Smooth muscle cell of the brain vasculature (primary cell): ENCODE results near the gene KRTAP5-5.
"Not testable (repeated sequence)": the region's sequence is repeated elsewhere in the genome, so short reads cannot be mapped to it uniquely, and the experiment has no call there.

ENCODE experiments used
- DNase-seq: peaks from one replicate; pipeline ENCODE4 v3.0.0-alpha.2; 2012; ENCODE audit warnings: low read depth, low spot score

KRTAP5-5 gene, protein sequence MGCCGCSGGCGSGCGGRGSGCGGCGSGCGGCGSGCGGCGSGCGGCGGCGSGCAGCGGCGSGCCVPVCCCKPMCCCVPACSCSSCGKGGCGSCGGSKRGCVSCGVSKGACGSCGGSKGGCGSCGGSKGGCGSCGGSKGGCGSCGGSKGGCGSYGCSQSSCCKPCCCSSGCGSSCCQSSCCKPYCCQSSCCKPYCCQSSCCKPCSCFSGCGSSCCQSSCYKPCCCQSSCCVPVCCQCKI

GRCh38 chr11:1629326-1630185 is at the start of gene KRTAP5-5:
TSS of gene KRTAP5-5 (plus strand) at chr11:1629775. CDS start at chr11:1629841, 66 bp downstream.
- DNase-seq = no peak

GRCh38 chr11:1581976-1582375 is 47.6 kb upstream of the KRTAP5-5 start:
- DNase-seq = no peak

GRCh38 chr11:1582909-1583308 is 46.7 kb upstream of the KRTAP5-5 start:
- not testable (repeated sequence) for DNase-seq

DNA sequence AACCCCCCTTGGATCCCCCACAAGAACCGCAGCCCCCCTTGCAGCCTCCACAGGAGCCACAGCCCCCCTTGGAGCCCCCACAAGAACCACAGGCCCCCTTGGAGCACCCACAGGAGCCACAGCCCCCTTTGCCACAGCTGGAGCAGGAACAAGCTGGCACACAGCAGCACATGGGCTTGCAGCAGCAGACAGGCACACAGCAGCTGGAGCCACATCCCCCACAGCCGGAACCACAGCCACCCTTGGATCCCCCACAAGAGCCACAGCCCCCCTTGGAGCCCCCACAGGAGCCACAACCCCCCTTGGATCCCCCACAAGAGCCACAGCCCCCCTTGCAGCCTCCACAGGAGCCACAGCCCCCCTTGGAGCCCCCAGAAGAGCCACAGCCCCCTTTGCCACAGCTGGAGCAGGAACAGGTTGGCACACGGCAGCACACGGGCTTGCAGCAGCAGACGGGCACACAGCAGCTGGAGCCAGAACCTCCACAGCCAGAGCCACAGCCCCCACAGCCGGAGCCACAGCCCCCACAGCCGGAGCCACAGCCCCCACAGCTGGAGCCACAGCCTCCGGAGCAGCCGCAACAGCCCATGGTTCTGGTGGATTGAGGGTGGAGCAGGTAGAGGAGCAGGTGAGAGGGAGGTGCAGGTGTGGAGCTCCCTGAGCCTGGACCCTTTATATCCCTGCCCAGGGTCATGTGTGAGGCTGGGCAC is 44.8 kb upstream of the KRTAP5-5 start, which contains the start of gene KRTAP5-1:
Gene KRTAP5-1, minus strand, starts transcription at position 623 of the 710 bp plus-strand sequence. Its CDS starts 34 bp downstream, at position 589.
- not testable (repeated sequence) for DNase-seq

GRCh38 chr11:1586699-1587098 is 42.9 kb upstream of the KRTAP5-5 start:
- no peak for DNase-seq

DNA sequence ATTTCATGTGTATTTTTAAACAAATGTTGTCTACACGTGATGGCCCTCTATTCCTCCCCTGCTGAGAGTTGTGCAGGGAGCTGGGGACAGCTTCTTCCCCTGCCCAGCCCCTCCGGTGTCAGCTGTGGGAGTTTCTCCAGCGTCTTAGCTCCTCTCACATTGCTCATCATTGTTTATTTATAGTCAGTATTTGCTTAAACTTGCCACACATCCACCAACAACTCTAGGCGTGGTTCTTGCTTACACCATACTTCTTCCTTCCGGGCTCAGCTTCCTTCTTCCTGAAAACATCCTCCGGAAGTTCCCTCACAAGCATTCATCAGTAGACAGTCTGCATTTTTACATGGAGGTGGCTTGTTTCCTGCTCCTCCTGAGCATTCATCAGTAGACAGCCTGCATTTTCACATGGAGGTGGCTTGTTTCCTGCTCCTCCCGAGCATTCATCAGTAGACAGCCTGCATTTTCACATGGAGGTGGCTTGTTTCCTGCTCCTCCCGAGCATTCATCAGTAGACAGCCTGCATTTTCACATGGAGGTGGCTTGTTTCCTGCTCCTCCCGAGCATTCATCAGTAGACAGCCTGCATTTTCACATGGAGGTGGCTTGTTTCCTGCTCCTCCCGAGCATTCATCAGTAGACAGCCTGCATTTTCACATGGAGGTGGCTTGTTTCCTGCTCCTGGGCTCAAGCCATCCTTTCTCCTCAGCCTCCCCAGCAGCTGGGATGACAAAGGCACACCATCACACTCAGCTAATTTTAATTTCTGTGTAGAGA is 40.2 kb upstream of the KRTAP5-5 start:
- not testable (repeated sequence) for DNase-seq

GRCh38 chr11:1589996-1590395 is 39.6 kb upstream of the KRTAP5-5 start:
- DNase-seq = no peak

DNA sequence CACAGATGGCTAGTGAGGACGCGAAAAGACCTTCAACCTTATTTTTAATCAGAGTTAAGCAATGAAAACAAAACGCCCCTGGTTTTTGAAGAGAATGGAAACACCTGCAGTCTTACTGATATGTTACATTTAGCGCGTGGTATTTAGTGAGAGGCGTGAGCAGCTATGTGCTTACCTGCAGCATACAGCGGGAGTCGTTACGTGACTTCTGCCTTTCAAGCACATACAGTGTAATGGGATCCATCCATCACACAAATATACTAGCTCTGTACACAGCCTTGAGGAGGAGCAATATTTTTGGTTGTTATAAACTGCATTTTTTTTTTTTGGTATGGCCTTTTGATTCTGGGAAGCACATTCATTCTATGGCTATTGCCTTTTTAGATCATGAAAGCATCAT is 36.9 kb upstream of the KRTAP5-5 start:
- DNase-seq = no peak

DNA sequence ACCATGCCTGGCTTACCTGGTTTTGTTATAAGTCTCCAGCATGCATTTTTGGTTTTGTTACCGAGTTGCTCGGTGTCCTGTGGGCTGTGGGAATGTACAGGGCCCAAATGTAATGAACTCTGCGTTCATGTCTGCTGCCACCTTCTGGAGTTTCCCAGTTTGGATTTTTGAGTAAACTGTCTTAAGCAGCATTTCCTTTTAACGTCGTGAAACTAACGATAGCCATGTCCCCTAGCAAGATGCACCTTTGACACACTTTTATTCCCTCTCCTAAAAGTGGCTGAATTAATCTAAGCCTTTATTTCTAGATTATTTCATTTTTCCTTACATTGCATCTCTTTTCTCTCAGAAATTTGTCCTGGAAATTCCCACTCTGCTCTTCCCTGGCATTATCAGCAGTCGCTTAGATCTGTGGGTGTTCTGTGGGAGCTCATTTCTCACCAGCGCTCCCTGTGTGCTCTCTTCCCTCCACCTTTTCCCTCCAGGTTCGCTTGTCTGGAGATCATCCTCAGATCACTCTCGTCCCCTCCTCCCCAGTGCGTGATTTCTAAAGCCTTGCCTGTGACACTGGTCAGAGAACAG is 33.5 kb upstream of the KRTAP5-5 start:
- not testable (repeated sequence) for DNase-seq

GRCh38 chr11:1596576-1597121 is 32.9 kb upstream of the KRTAP5-5 start:
- DNase-seq = not testable (repeated sequence)

- no peak for DNase-seq
These were observed 32.1 kb upstream of the KRTAP5-5 start for GRCh38 chr11:1597331-1597993.

DNA sequence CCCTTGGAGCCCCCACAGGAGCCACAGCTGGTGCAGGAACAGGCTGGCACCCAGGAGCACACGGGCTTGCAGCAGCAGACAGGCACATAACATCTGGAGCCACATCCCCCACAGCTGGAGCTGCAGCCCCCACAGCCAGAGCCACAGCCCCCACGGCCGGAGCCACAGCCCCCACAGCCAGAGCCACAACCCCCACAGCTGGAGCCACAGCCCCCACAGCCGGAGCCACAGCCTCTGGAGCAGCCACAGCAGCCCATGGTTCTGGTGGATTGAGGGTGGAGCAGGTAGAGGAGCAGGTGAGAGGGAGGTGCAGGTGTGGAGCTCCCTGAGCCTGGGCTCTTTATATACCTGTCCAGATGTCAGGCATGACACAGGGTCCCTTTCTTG is 31.6 kb upstream of the KRTAP5-5 start, which contains the start of gene KRTAP5-2:
Gene KRTAP5-2, minus strand, starts transcription at position 301 of the 387 bp plus-strand sequence. Its CDS starts 44 bp downstream, at position 257.
- DNase-seq = no peak

- DNase-seq = not testable (repeated sequence)
These were observed 31.2 kb upstream of the KRTAP5-5 start for GRCh38 chr11:1598406-1598805.

DNA sequence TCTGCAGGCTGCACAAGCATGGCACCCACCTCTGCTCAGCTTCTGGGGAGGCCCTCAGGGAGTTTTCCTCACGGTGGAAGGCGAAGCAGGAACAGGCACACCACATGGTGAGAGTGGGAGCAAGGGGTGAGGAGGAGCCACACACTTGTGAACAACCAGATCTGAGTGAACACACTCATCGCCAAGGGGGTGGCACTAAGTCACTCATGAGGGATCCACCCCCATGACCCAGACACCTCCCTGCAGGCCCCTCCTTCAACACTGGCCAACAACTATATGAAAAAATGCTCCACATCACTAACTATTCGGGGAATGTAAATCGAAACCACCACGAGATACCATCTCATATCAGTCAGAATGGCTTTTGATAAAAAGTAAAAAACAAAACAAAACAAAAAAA is 30.8 kb upstream of the KRTAP5-5 start:
- DNase-seq = no peak

- no peak for DNase-seq
These were observed 28.9 kb upstream of the KRTAP5-5 start for GRCh38 chr11:1600626-1601025.

DNA sequence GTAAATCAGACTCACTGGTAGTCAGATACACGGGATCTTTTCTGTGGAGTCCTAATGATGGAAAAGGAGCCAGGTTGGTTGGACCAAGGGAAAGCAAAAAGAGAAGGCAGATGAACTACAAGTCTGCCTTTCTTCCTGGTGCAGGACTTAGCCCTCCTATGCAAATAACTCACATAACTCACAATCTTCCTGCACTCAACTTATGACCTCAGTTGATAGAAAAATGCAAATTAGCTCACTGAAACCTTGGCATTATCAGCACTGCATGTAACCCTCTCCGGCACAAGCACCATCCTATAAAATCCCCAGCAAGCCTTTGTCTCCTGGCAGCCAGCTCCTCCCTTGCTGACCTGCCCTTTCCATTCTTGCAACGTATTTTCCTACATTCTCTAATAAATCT is 27.9 kb upstream of the KRTAP5-5 start:
- DNase-seq = not testable (repeated sequence)

DNA sequence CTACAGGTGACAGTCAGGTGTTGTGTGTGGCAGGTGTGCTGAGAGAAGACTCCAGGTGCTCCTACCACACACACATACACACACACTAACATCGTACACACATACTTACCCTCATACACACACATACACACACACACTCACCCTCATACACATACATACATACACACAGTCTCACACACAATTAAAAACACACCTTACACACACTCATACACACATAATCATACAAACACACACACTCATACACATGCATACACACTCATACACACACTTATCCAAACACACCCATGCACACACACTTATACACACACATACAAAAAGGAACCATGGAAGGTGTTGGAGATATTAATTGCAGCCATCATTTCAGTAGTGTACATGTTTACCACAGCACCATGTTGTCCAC is 25.9 kb upstream of the KRTAP5-5 start:
- DNase-seq = no peak

GRCh38 chr11:1604181-1604580 is 25.4 kb upstream of the KRTAP5-5 start:
- no peak for DNase-seq

- no peak for DNase-seq
These were observed 24.9 kb upstream of the KRTAP5-5 start for GRCh38 chr11:1604711-1605110.

DNA sequence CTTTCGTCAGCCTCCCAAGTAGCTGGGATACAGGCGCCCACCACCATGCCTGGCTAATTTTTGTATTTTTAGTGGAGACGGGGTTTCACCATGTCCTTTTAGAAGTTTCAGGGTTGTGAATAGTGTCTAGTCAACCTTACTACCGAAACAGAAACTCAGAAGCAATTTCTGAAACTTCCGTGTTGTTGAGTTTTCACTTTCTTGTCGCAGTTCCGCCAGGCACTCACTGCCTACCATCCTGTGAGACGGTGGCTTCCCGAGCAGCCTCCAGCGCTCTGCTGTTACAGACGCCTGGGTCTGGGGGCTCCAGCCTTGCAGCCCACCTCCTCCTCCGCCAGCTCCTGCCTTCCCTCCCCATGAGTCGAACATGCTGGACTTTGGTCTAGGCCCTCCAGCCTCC is 23.7 kb upstream of the KRTAP5-5 start:
- DNase-seq = not testable (repeated sequence)
